Measurements from ENCODE around the gene AGPAT3.

The AGPAT3 gene

DNA sequence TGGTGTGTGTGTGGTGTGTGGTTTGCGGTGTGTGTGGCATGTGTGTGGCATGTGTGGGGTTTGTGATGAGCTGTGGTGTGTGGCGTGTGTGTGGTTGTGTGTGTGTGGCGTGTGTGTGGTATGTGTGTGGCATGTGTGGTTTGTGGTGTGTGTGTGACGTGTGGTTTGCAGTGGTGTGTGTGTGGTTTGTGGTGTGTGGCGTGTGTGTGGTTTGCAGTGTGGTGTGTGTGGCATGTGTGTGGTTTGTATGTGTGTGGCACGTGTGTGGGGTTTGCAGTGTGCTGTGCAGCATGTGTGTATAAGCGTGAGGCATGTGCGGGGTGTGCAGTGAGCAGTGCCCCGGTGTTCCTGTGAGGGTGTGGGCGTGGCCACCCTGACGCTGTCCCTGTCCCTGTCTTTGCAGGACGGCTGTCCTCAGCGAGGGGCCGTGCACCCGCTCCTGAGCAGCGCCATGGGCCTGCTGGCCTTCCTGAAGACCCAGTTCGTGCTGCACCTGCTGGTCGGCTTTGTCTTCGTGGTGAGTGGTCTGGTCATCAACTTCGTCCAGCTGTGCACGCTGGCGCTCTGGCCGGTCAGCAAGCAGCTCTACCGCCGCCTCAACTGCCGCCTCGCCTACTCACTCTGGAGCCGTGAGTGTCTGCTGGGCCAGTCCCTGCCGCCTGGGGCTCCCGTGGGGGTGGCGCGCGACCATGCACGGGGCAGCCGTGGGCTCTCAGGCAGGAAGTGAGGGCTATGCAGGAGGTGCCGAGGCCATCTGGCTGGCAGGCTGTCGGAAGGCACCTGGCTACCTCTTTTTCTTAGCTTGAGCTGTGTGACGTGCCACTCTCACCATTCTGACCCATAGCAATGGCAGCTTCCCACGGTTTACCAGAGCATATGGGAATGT is 94.5 kb downstream of the AGPAT3 start:
- DNase-seq = no peak

DNA sequence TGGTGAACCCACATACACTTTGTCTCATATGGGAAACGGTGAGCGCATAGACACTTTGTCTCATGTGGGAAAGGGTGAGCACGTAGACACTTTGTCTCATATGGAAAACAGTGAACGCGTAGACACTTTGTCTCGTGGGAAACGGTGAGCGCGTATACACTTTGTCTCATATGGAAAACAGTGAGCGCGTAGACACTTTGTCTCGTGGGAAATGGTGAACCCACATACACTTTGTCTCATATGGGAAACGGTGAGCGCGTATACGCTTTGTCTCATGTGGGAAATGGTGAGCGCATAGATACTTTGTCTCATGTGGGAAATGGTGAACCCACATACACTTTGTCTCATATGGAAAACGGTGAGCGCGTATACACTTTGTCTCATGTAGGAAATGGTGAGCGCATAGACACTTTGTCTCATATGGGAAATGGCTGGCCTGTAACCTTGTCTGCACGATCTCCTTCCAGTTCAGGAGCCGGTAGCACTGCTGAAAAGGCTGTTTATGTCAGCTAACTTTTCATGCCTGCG is 96.4 kb downstream of the AGPAT3 start:
- no peak for DNase-seq

DNA sequence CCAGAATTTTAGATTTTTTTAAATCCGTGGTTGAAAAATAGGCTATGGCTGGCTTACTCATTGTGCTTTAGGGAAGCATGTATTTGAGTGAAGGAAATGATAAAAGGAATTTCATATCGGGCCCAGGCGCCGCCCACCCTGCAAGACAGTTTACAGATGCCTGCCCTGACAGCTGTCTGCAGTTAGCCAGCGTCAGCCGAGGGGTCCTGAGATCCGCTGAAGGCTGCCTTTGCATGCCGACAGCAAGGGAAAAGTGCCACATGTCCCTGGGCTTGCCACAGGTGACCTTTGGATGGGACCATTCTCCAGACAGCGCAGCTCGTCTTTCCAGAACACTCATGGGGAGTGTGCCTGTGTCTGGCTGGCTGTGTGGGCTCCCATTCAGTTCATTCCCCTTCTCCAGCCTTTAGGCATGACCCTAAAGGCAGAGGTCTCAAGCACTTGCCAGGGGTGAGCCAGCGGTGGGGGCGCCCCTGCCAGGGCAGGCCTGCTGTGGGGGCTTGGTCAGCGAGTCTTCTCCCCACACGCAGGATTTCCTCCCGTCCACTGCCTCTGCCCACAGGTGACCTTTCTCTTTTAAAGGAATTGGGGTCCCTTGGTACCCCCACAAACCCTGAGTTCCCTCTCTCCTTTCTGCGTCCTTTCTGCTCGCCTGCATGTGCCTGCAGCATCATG is 101.0 kb downstream of the AGPAT3 start:
- DNase-seq = no peak

DNA sequence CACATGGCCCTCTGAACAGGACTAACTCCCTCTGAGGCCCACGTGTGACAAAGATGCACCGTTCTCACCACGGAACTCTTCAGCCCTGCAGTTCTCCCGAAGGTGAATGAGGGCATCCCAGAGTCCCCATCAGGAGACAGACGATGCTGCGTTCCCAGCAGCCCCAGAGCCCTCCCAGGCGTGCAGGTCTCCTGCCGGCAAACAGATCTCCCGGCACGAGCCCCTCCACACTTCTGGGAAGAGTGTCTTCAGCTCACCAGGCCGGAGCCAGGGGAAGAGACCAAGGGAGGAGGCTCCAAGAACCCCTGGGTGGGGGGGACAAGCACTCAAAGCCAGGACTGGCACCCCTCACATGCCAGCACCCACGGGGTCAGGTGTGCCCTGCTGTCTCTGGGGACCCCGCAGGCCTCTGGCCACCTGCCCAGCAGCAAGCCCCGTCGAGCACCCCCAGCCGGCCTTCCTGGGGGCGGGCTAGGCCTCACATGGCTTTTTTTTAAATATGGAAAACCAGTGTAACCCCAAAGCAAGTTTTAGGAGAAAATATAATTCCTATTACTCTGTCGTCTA is 102.0 kb downstream of the AGPAT3 start:
- no peak for DNase-seq

DNA sequence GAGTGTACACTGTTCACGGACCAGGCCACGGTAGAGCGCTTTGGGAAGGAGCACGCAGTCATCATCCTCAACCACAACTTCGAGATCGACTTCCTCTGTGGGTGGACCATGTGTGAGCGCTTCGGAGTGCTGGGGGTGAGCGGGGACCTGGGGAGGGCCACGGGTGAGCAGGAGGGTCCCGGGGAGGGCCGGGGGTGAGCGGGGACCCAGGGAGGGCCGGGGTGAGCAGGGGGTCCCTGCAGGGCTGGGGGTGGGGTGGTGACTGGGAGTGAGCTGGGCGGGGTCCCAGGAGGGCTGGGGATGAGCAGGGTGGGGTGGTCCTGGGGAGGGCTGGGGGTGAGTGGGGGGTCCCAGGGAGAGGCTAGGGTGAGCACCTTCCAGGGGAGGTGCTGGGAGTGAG is 103.0 kb downstream of the AGPAT3 start:
- no peak for DNase-seq

DNA sequence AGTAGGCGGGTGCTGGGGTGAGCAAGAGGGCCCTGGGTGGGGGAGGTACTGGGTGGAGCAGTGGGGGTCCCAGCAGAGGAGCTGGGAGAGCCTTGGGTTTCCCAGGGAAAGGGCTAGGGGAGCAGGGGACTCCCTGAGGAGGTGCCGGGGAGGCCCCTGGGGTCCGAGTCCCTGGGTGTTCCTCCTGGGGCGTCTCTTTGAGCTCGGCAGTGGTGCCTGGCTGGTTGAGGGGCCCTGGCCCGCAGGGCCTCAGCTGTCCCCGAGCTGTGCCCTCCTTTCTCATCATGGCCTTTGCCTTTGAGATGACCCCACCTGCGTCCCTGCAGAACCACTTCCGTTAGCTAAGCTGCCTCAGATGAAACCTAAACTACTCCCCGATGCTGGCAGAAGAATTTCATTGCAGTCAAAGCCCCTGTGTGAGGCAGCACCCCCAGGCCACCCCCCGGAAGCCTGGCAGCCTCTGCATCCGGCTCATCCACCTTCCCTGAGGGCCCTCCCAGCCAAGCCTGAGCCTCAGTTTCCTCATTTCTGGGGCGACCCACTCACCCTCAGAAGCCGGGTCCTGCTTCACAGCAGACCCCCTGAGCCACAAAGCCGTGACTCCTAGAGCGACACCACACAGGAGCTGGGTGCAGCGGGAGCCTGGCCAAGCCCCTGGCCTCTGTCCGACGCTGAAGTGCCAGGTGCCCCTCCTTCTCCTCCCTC is 103.5 kb downstream of the AGPAT3 start:
- DNase-seq = no peak

DNA sequence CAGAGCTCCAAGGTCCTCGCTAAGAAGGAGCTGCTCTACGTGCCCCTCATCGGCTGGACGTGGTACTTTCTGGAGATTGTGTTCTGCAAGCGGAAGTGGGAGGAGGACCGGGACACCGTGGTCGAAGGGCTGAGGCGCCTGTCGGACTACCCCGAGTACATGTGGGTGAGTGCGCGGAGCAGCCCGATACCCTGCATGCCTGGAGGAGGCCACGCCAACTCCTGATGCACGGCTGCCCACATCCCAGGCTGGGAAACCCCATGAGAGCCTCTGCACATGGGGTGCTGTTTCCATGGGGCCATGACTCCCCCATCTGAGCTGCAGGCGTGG is 104.1 kb downstream of the AGPAT3 start:
- DNase-seq = no peak

DNA sequence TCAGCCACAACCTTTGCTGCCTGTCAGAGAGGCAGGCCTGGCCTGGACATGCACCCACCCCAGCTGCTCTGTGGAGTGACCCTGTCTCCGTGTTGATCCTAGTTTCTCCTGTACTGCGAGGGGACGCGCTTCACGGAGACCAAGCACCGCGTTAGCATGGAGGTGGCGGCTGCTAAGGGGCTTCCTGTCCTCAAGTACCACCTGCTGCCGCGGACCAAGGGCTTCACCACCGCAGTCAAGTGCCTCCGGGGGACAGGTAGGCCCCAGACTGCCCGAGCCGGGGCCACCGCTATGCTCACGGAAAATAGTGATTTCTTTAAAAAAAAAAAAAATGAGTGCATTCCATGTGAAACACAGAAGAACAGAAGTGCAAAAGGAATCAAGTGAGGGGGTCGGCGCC is 105.5 kb downstream of the AGPAT3 start:
- DNase-seq = no peak

DNA sequence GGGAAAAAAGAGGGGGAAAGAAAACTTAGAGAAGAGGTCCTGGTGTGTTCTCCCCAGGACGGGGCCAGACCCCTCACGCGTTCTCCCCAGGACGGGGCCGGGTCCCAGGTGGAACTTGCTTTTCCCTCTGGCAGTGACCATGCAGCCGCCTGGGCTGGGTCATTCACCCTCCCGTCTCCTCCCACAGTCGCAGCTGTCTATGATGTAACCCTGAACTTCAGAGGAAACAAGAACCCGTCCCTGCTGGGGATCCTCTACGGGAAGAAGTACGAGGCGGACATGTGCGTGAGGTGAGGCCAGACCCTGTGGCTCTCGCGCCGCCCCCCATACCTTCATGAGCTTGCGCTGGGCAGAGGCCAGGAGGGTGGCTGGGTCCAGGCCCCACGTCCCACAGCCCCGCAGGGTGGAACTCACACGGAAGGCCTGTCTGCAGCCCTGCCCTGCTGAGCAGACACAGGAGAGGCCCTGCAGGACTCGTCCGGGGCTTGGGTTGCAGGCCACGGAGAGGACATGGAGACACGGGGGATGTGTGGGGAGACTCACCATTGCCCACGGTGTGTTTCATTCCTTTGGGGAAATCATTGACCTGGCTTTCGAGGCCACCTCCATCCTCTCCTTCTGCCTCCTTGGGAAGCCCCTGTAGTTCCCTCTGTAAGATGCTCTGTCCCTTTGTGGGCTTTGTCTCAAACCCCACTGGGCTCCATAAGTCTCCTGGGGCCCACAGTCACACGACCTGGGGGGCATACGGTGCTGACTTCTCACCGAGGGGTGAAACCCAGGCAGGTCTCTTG is 106.4 kb downstream of the AGPAT3 start:
- no peak for DNase-seq

DNA sequence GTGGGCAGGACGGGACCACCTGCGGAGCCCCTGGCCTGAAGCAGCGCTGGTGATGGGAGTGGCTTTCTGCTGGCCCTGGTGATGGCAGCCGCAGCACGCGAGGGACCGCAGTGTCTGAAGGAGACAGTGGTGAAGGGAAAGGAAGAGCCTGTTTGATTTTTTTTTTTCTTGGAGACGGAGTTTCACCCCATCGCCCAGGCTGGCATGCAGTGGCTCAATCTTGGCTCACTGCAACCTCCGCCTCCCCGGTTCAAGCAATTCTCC is 106.9 kb downstream of the AGPAT3 start:
- DNase-seq = no peak

DNA sequence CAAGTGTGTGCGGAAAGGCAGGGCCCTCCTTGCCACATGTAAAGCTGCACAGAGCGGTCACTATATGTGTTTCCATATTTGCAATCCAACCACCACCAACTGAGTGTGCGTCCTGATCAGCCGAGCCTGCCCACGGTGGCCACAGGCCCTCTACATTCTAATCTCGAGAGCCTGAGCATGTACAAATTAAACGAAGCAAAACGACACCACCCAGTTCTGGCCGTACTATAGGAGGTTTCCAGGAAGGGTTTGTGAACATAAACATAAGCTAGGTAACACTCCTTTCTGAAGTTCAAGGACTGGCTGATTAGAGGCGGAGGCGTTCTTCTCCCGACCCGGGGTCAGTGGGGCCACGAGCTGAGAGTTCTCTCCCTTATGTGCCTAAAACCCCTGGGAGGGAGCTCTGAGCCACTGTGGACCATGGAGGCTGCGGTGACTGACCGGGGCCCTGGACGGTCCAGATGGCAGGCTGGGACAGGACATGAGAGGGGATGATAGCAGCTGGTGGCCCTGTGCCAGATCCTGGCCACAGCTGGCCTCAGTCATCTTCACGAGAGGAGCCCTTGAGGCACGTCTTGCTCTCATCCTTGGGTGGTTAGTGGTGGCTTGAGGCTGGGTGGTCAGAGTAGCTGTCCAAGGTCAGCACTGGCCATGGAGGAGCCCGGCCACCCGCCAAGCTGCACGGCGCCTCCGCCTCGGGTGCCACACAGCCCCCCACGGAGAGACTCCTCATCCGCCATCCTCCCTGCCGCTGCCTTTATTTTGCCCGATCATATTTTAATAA is 108.0 kb downstream of the AGPAT3 start:
- DNase-seq = no peak

DNA sequence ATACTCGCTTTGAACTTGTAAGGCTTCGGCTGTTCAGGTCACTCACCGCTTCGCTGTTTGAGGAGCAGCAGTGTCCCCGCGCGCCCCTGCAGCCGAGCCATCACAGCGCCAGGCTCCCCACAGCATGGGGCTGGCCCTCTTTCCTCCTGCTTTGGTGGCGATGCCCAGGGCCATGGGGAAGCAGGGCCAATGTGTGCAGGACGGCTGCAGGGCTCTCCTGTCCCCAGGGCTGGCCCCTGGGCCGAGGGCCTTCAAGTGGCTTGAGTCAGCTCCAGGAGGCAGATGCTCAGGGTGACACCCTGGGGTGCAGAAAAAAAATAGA is 108.6 kb downstream of the AGPAT3 start:
- DNase-seq = no peak

DNA sequence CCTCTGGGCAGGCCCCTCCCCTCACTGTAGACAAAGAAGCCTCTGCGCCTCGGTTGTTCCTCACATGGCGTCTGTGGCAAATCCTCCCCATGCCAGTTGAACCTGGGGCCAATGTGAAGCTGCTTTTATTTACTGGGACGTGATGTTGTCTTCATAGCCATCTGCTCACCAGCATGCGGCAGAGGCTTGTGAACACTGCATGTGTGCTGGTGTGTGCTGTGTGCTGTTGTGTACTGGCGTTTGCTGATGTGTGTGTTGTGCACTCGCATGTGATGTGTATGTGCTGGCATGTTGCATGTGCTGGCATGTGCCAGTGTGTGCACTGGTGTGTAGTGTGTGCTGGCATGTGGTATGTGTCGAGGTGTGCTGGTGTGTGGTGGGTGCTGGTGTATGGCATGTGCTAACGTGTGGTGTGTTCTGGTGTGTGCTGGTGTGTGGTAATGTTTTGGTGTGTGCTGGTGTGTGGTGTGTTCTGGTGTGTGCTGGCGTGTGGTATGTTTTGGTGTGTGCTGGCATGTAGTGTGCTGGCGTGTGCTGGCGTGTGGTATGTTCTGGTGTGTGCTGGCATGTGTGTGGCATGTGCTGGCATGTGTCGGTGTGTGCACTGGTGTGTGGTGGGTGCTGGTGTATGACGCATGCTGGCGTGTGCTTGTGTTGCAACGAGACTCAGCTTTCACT is 109.9 kb downstream of the AGPAT3 start:
- DNase-seq = no peak

DNA sequence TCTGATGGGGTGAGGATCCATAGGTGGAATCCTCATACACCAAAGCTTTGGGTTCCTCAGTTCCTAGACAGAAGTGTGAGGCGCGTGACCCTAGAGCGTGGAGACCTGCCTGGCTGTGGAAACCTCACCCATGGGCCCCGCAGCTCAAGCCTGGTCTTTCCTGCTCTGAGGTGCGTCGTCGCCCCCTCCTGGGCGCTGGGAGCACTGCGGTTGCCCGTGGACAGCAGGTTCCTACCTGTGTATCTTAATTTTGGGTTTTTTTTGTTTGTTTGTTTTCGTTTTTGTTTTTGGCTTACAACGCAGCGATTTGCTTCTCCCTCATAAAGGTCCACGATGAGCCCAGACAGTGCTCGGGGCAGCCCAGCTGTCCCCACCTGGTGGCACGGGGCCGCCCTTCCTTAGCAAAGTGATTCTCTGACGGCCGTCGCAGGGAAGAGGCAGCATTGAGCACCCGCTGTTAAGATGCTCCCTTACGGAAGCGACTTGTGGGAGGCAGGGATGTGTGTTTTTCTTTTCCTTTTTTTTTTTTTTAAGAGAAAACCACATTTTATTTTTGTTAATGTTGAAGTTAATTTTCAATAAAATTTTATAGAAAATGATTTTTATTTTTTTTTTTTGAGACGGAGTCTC is 110.6 kb downstream of the AGPAT3 start:
- no peak for DNase-seq

DNA sequence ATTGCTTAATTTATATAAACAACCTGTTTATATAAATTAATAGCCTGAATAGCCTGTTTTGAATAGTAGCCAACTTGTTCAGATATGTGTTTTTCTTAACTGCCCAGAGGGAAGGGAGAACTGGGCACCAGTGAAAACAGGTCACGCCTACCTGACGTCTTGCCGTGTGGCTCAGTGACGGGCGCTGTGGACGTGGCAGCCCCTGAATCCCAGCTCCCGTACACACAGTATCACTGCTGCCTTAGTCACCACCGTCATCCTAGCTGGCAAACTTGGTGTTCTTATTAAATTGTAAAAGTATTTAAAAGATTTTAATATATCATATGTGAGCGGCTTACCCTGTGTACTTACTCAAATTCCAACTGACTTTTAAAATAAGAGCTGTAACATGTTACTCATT is 111.6 kb downstream of the AGPAT3 start:
- DNase-seq = no peak

DNA sequence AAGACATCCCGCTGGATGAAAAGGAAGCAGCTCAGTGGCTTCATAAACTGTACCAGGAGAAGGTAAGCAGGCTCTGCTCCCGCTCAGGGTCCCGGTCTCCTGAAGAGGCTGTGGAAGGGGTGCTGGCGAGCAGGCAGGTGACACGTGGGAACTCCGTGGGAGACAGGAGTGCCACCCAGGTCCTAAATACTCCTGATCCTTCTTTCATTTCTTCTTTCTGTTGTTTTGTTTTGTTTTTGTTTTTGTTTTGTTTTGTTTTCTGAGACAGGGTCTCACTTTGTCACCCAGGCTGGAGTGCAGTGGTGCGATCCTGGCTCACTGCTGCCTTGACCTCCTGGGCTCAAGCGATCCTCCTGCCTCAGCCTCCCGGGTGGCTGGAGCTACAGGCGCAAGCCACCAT is 113.0 kb downstream of the AGPAT3 start:
- DNase-seq = no peak

DNA sequence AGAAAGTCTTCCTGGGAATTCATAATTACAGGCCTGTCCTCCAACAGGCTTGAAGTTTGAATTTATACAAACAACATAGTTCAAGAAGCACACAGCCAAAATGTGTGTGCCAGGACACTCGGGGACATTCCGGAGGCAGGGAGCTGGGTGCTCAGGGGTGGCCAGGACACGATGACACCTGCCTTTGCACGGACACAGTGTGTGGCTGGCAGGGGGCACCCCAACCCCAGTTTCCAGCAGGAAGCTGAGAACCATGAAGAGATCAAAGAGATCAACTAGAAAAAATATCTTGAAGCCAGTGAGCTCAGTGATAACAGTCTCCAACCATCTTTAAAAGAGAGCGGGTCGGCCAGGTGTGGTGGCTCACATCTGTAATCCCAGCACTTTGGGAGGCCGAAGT is 114.6 kb downstream of the AGPAT3 start:
- no peak for DNase-seq

DNA sequence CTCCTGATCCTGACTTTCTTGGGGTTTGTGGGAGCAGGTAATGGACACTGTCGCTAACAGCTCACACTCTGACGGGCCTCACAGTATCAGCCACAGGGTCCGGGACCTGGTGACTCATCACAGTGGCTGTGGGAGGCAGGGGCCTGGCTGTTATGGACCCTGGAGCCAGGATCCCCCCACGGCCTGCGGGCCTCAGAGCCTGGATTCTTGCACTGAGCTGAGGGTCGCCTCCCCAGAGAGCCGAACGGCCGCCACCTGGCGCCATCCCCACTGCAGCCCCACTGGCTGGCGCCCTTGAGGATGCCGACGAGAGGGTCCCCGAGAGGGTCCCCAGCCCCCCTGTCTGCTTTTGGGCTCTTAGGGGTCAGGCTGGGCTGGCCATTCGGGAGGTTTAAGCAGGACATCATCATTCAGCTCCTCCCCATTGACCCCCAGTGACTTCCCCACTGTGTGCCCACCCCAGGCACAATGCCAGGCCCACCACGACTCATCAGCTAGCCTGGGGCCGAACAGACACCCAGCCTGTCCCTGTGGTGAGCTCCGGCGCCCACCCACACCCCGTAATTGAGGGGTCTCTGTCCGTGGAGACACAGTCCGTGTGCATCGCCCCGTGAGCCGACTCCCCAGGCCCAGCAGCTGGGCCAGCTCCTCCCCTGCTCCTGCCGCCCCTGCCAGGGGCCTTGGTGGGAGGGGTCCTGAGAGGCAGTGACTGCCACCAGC is 116.3 kb downstream of the AGPAT3 start:
- no peak for DNase-seq

DNA sequence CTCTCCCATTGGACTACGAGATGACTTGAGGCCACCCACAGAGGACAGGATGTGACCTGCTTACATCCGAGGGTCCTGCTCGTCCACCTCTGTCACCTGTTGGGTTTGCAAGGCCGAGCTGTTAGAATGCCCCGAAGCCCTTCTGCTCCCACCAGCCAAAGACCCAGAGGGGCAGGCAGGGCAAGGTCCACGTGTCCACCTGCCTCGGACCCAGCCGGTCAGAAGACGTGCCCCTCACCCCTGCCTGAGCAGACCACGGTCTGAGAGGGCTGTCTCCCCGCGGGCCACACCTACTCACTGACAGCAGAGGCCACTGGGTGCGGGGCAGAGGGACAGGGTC is 116.8 kb downstream of the AGPAT3 start:
- DNase-seq = no peak

DNA sequence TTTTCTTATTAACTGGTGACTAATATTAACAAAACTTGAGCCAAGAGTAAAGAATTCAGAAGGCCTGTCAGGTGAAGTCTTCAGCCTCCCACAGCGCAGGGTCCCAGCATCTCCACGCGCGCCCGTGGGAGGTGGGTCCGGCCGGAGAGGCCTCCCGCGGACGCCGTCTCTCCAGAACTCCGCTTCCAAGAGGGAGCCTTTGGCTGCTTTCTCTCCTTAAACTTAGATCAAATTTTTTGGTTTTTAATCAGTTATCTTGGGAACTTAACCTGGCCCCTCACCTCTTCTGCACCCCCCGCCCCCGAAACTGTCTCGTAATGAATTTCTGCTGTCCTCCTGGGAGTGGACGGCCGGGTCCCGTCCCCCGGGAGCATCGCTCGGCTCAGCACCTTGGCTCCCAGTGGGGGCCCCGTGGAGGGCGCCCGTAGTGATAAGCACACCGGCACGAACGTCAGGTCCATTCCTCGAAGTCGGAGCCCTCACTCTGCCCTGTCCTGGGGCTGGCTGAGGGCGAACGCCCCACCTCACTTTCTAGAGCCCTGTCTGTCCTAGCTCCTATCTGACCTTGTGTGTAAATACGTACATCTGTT is 117.6 kb downstream of the AGPAT3 start:
- DNase-seq = no peak
